ENCODE data around the gene COL27A1. TPM values are rescaled to one million over a fixed set of nuclear protein-coding genes. Genes with fewer than 3 reads are reported as not detected.
A peak's percentile ranks its signal among the peaks of the same experiment; 100 is the strongest.

Gene COL27A1
- total RNA-seq, 1 experiment from 2014 or later = 12.0 TPM

DNA sequence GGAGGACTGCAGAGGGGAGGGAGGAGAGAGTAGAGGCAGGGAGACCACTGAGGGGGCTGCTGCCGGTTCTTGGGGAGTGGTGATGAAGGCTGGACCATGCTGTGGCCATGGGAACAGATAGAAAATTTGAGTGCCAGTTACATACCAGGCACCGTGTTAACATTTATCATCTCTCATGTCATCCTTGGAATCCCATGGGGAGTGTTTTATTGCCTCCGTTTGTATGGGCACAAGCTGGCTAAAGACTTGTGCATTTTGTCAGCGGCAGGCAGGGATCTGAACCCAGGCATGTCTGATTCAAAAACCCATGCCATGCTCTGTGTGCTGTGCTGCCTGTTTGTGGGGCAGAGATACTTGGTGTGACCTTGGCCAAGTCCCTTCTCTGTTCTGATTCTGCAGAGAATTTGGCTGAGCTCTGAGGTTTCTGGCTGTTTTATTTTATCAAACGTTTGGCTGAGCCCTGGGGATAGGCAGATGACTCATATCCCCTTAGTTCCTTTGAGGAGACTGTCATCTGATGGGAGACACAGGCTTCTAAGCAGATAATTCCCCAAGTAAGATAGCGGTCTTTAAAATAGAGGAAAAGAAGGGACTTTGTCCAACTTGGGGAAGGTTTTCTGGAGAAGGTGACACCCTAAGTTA lies 22.2 kb downstream of the COL27A1 start:
- Histone ChIP-seq H3K27me3 (ENCODE audit: insufficient read depth, low read length) (no peaks in the 10 kb centered on the region), H4K20me1 (ENCODE audit: insufficient read depth) (no peaks in the 10 kb centered on the region), H3K4me1 (ENCODE audit: control insufficient read depth in 1 of 2, insufficient read depth in 2 of 2, low read length in 2 of 2) (peaks cover 11 to 17% of the 10 kb centered on the region in 2 experiments), H3K79me2 (ENCODE audit: insufficient read depth, low read length) (no peaks in the 10 kb centered on the region), H3K9ac (ENCODE audit: low read length) (no peak overlapping the region), H3K27ac (ENCODE audit: low read depth, low read length) (no peak overlapping the region), H3K4me2 (ENCODE audit: low read length) (peak overlapping the region; percentile 23), H3K36me3 (ENCODE audit: control insufficient read depth in 1 of 2, insufficient read depth in 2 of 2, low read length in 2 of 2) (no peaks in the 10 kb centered on the region), H2AFZ (ENCODE audit: low read depth, low read length, poor library complexity, severe bottlenecking) (no peak overlapping the region), H3K9me3 (ENCODE audit: control insufficient read depth in 1 of 2, insufficient read depth in 1 of 2, low read depth in 1 of 2, low read length in 2 of 2) (no peaks in the 10 kb centered on the region), H3K9me2 (ENCODE audit: insufficient read depth) (no peaks in the 10 kb centered on the region), H3K4me3 (replicated peaks in 1 of 2; ENCODE audit: low read depth in 1 of 2, low read length in 2 of 2) (no peak overlapping the region)
- RAD21 ChIA-PET (ENCODE audit: low non-redundant PET in 1 of 2, low total read pairs in 2 of 2, uncharacterized antibody in 2 of 2, unreplicated experiment in 2 of 2) = no interaction called here
- POLR2A ChIA-PET = no interaction called here
- BruUV-seq (replicated peaks) = no TSS peak
- CTCF ChIA-PET = no interaction called here
- intact Hi-C loops (cut with micrococcal nuclease) = no loop called here
- no peak for TF ChIP-seq EZH2phosphoT487 (IDR thresholded peaks at IDR 0.05; ENCODE audit: borderline replicate concordance)
- peak; percentile 21; the same call in 1 of the 2 replicates for TF ChIP-seq FOSL1 (IDR thresholded peaks at IDR 0.05; ENCODE audit: low read depth)
- no peak for TF ChIP-seq POLR2A (IDR thresholded peaks at IDR 0.05; ENCODE audit: borderline replicate concordance, extremely low read depth, insufficient read depth, insufficient read length)
- DNase-seq (ENCODE audit: low read depth, low spot score) (no peak), ATAC-seq (peak; percentile 61)

DNA sequence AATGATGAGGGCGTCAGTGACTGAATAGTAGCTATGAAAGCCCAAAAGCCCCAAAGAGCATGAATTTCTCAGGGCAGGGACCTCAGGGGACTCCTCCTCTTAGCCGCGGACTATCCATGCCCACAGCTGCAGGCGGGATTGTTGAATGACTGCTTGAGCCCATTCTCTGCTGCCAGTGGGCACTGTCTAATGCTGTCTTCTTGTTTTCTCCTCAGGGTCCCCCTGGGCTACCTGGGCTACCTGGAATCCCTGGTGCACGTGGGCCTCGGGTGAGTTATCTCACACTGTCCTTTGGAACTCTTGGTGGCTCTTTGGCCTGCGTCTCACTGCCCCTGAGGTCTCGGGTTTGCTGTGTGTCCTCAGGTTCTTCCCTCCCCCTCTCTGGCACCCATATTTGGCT lies 22.7 kb downstream of the COL27A1 start:
- Histone ChIP-seq H4K20me1 (ENCODE audit: insufficient read depth) (no peaks in the 10 kb centered on the region), H3K9me3 (ENCODE audit: control insufficient read depth in 1 of 2, insufficient read depth in 1 of 2, low read depth in 1 of 2, low read length in 2 of 2) (no peaks in the 10 kb centered on the region), H3K36me3 (ENCODE audit: control insufficient read depth in 1 of 2, insufficient read depth in 2 of 2, low read length in 2 of 2) (no peaks in the 10 kb centered on the region), H3K9ac (ENCODE audit: low read length) (no peak overlapping the region), H3K4me2 (ENCODE audit: low read length) (peak overlapping the region; percentile 23; the same call in 1 of the 2 replicates), H3K79me2 (ENCODE audit: insufficient read depth, low read length) (no peaks in the 10 kb centered on the region), H3K27me3 (ENCODE audit: insufficient read depth, low read length) (no peaks in the 10 kb centered on the region), H3K4me3 (replicated peaks in 1 of 2; ENCODE audit: low read depth in 1 of 2, low read length in 2 of 2) (no peak overlapping the region), H3K9me2 (ENCODE audit: insufficient read depth) (no peaks in the 10 kb centered on the region), H2AFZ (ENCODE audit: low read depth, low read length, poor library complexity, severe bottlenecking) (no peak overlapping the region), H3K27ac (ENCODE audit: low read depth, low read length) (no peak overlapping the region), H3K4me1 (ENCODE audit: control insufficient read depth in 1 of 2, insufficient read depth in 2 of 2, low read length in 2 of 2) (peaks cover 11 to 17% of the 10 kb centered on the region in 2 experiments)
- DNase-seq (ENCODE audit: low read depth, low spot score) (no peak), ATAC-seq (peak; percentile 46)
- BruUV-seq (replicated peaks) = no TSS peak
- CTCF ChIA-PET = no interaction called here
- POLR2A ChIA-PET = no interaction called here
- intact Hi-C loops (cut with micrococcal nuclease) = no loop called here
- RAD21 ChIA-PET (ENCODE audit: low non-redundant PET in 1 of 2, low total read pairs in 2 of 2, uncharacterized antibody in 2 of 2, unreplicated experiment in 2 of 2) = no interaction called here
- TF ChIP-seq EGR1 (IDR thresholded peaks at IDR 0.05; ENCODE audit: low read depth) (no peak), SP1 (IDR thresholded peaks at IDR 0.05; ENCODE audit: low read depth) (no peak), SIN3A (IDR thresholded peaks at IDR 0.05; ENCODE audit: low read depth) (no peak), CBX3 (IDR thresholded peaks at IDR 0.05; ENCODE audit: low read depth) (no peak), POLR2AphosphoS5 (IDR thresholded peaks at IDR 0.05; ENCODE audit: low read depth, low read length) (no peak), ELF1 (IDR thresholded peaks at IDR 0.05; ENCODE audit: borderline replicate concordance, low read depth) (no peak), CEBPB (IDR thresholded peaks at IDR 0.05; ENCODE audit: low read depth) (no peak), ZFX (IDR thresholded peaks at IDR 0.05) (no peak), POLR2A (IDR thresholded peaks at IDR 0.05; ENCODE audit: borderline replicate concordance, extremely low read depth, insufficient read depth, insufficient read length) (no peak), ZNF274 (IDR thresholded peaks at IDR 0.05; ENCODE audit: low read depth, low read length) (no peak), RAD21 (IDR thresholded peaks at IDR 0.05; ENCODE audit: low read depth) (no peak), FOSL1 (IDR thresholded peaks at IDR 0.05; ENCODE audit: low read depth) (no peak)
- TF ChIP-seq, protein P1, sequence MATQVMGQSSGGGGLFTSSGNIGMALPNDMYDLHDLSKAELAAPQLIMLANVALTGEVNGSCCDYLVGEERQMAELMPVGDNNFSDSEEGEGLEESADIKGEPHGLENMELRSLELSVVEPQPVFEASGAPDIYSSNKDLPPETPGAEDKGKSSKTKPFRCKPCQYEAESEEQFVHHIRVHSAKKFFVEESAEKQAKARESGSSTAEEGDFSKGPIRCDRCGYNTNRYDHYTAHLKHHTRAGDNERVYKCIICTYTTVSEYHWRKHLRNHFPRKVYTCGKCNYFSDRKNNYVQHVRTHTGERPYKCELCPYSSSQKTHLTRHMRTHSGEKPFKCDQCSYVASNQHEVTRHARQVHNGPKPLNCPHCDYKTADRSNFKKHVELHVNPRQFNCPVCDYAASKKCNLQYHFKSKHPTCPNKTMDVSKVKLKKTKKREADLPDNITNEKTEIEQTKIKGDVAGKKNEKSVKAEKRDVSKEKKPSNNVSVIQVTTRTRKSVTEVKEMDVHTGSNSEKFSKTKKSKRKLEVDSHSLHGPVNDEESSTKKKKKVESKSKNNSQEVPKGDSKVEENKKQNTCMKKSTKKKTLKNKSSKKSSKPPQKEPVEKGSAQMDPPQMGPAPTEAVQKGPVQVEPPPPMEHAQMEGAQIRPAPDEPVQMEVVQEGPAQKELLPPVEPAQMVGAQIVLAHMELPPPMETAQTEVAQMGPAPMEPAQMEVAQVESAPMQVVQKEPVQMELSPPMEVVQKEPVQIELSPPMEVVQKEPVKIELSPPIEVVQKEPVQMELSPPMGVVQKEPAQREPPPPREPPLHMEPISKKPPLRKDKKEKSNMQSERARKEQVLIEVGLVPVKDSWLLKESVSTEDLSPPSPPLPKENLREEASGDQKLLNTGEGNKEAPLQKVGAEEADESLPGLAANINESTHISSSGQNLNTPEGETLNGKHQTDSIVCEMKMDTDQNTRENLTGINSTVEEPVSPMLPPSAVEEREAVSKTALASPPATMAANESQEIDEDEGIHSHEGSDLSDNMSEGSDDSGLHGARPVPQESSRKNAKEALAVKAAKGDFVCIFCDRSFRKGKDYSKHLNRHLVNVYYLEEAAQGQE (IDR thresholded peaks at IDR 0.05; ENCODE audit: low read depth) = no peak
- TF ChIP-seq, protein P2, sequence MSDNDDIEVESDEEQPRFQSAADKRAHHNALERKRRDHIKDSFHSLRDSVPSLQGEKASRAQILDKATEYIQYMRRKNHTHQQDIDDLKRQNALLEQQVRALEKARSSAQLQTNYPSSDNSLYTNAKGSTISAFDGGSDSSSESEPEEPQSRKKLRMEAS (IDR thresholded peaks at IDR 0.05) = no peak
- TF ChIP-seq, protein P3, sequence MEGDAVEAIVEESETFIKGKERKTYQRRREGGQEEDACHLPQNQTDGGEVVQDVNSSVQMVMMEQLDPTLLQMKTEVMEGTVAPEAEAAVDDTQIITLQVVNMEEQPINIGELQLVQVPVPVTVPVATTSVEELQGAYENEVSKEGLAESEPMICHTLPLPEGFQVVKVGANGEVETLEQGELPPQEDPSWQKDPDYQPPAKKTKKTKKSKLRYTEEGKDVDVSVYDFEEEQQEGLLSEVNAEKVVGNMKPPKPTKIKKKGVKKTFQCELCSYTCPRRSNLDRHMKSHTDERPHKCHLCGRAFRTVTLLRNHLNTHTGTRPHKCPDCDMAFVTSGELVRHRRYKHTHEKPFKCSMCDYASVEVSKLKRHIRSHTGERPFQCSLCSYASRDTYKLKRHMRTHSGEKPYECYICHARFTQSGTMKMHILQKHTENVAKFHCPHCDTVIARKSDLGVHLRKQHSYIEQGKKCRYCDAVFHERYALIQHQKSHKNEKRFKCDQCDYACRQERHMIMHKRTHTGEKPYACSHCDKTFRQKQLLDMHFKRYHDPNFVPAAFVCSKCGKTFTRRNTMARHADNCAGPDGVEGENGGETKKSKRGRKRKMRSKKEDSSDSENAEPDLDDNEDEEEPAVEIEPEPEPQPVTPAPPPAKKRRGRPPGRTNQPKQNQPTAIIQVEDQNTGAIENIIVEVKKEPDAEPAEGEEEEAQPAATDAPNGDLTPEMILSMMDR (IDR thresholded peaks at IDR 0.05 in 2 of 3, conservative IDR thresholded peaks at IDR 0.05 in 1 of 3; ENCODE audit: borderline replicate concordance in 1 of 3, insufficient read depth in 1 of 3, low read depth in 2 of 3, low read length in 2 of 3) = no peak

Data from HCT116 (cell line).